Testis (tissue), 3 donors: Measurements from ENCODE around the gene GRHPR. TPM values are rescaled to one million over a fixed set of nuclear protein-coding genes. Genes with fewer than 3 reads are reported as not detected.
"Not testable (repeated sequence)": the region's sequence is repeated elsewhere in the genome, so short reads cannot be mapped to it uniquely, and the experiment has no call there.

Experiments
- DNase-seq: peaks from one replicate; pipeline ENCODE4 v3.0.0-alpha.2; 2019
- H3K27ac ChIP-seq, 2 donors: fragments of 200-600 bp; sonication (generic); one replicate each; pipeline ENCODE4 v1.5.1; 2019
- H3K27me3 ChIP-seq: fragments of 200-600 bp; sonication (generic); one replicate; pipeline ENCODE4 v1.5.1; 2019
- H3K36me3 ChIP-seq: fragments of 200-600 bp; sonication (generic); one replicate; pipeline ENCODE4 v1.5.1; 2017; ENCODE audit warnings: low read depth; ENCODE audit errors: missing control alignments
- H3K4me1 ChIP-seq: fragments of 200-600 bp; sonication (generic); one replicate; pipeline ENCODE4 v1.5.1; 2019
- H3K4me3 ChIP-seq, 2 donors: fragments of 200-600 bp; sonication (generic); one replicate each; pipeline ENCODE4 v1.5.1; 2017 to 2019
- H3K9me3 ChIP-seq: fragments of 200-600 bp; sonication (generic); one replicate; pipeline ENCODE4 v1.5.1; 2017
- POLR2A ChIP-seq: fragments of 450-650 bp; IDR thresholded peaks from one replicate; pipeline ENCODE4 v1.6.1; 2017; ENCODE audit warnings: antibody characterized with exemption, mild to moderate bottlenecking, moderate library complexity
- WGBS, 2 donors: methylation state at CpG; one replicate each; pipeline ENCODE4 v1.1.5; 2018; 5-methylcytosine and 5-hydroxymethylcytosine counted together
- intact Hi-C: fragments of 100-400 bp; cut with DNase I; formaldehyde crosslinking; loops from one replicate; pipeline ENCODE4 v1.15.1; 2023; ENCODE audit warnings: low total_unique reads
- polyA plus RNA-seq: library from polyadenylated mRNA; stranded (reverse); fragments of 350-450 nt; fragmentation: Illumina TruSeq; extraction: RNeasy Lipid Tissue Mini Kit (QIAGEN cat#74804); gene quantifications from one replicate; pipeline ENCODE4 v1.2.3, GENCODE V29; 2014; ENCODE audit warnings: low read depth, low replicate concordance; ENCODE audit not compliant: insufficient read depth
- total RNA-seq, 2 donors: library from RNA; depleted of rRNA; stranded (reverse); fragments of >200 nt; gene quantifications; one replicate each; pipeline ENCODE4 v1.2.3, GENCODE V29; 2016
- TF ChIP-seq, protein P1 (sequence below), 3 experiments: fragments of 450-650 bp in 2 of 3; fragments of 200-600 bp in 1 of 3; sonication (generic) in 1 of 3; IDR thresholded peaks; one replicate each; pipeline ENCODE4 v1.5.1; 2016 to 2019; ENCODE audit warnings: antibody characterized with exemption in 3 of 3, mild to moderate bottlenecking in 2 of 3, moderate library complexity in 1 of 3

GRHPR gene
- total and polyA plus RNA-seq, 3 donors from 2014 or later, result 130 to 262 (median 195) TPM

DNA sequence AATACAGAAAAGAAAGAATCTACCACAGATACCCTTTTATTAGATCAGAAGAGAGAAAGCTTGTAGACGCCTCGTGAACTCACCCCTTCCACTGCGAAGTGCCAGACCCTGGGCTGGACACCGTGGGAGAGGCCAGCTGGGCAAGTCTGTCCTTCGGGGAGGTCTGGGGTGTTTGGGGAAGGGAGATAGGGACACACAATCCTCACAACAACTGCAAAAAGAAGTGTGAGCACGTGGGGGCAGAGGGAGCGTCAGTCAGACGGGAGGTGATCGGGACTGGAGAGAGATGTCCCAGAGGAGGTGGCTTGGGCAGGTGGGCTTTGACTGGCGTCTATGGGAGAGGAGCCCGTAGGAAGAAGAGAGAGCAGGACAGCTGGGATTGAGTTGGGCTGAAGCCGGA is 27.3 kb upstream of the GRHPR start:
- TF ChIP-seq, protein P1, sequence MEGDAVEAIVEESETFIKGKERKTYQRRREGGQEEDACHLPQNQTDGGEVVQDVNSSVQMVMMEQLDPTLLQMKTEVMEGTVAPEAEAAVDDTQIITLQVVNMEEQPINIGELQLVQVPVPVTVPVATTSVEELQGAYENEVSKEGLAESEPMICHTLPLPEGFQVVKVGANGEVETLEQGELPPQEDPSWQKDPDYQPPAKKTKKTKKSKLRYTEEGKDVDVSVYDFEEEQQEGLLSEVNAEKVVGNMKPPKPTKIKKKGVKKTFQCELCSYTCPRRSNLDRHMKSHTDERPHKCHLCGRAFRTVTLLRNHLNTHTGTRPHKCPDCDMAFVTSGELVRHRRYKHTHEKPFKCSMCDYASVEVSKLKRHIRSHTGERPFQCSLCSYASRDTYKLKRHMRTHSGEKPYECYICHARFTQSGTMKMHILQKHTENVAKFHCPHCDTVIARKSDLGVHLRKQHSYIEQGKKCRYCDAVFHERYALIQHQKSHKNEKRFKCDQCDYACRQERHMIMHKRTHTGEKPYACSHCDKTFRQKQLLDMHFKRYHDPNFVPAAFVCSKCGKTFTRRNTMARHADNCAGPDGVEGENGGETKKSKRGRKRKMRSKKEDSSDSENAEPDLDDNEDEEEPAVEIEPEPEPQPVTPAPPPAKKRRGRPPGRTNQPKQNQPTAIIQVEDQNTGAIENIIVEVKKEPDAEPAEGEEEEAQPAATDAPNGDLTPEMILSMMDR (IDR thresholded peaks at IDR 0.05), result no peak
- no peak for TF ChIP-seq POLR2A
- 77 to 78% methylated on average over 12 of the region's 12 CpGs for WGBS, 2 donors
- Histone ChIP-seq H3K36me3 (no peaks in the 10 kb centered on the region), H3K9me3 (no peaks in the 10 kb centered on the region), H3K4me3 (no peak overlapping the region), H3K27ac (no peak overlapping the region), H3K4me1 (no peaks in the 10 kb centered on the region), H3K27me3 (no peaks in the 10 kb centered on the region)
- no peak for DNase-seq
- intact Hi-C loops, result no loop called here

DNA sequence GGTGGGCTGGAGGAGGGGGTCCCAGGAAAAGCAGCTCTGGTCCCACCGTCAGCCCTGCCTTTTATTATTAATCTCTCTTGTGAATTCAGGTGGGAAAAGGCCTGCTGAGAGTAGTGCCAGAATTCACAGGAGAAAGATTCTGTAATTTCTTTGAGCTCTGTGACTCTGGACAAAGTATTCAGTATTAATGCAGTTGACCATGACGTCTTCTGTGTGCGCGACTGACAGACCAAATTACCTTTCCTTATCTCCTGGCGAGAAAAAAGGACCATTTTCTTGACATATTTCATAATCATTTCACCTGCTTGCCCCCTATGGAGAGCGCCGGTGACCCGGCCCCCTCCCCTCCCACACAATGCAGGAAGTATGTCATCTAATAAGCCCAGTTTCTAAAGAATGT is 26.8 kb upstream of the GRHPR start:
- no peaks in the 10 kb centered on the region for H3K4me1 ChIP-seq
- no peak for DNase-seq
- no peaks in the 10 kb centered on the region for H3K9me3 ChIP-seq
- H3K27me3 ChIP-seq, result no peaks in the 10 kb centered on the region
- no peak overlapping the region for H3K4me3 ChIP-seq
- intact Hi-C loops, result no loop called here
- H3K27ac ChIP-seq, result no peak overlapping the region
- TF ChIP-seq POLR2A, result no peak
- TF ChIP-seq, protein P1 (IDR thresholded peaks at IDR 0.05), result no peak
- 84 to 94% methylated on average over 8 of the region's 8 CpGs for WGBS, 2 donors
- no peaks in the 10 kb centered on the region for H3K36me3 ChIP-seq

DNA sequence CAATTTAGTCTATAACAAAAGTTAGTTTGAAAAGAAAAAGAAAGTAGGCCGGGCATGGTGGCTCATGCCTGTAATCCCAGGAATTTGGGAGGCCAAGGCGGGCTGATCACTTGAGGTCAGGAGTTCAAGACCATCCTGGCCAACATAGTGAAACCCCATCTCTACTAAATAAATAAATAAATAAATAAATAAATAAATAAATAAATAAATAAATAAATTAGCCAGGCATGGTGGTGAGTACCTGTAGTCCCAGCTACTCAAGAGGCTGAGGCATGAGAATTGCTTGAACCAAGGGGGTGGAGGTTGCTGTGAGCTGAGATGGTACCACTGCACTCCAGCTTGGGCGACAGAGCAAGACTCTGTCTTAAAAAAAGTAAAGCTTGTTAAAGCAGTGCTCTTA is 24.5 kb upstream of the GRHPR start:
- H3K4me3 ChIP-seq, H3K27ac ChIP-seq, H3K36me3 ChIP-seq, H3K27me3 ChIP-seq, DNase-seq, intact Hi-C loops, H3K4me1 ChIP-seq, H3K9me3 ChIP-seq: not testable (repeated sequence)
- WGBS, 2 donors, result 95 to 97% methylated on average over 3 of the region's 3 CpGs

DNA sequence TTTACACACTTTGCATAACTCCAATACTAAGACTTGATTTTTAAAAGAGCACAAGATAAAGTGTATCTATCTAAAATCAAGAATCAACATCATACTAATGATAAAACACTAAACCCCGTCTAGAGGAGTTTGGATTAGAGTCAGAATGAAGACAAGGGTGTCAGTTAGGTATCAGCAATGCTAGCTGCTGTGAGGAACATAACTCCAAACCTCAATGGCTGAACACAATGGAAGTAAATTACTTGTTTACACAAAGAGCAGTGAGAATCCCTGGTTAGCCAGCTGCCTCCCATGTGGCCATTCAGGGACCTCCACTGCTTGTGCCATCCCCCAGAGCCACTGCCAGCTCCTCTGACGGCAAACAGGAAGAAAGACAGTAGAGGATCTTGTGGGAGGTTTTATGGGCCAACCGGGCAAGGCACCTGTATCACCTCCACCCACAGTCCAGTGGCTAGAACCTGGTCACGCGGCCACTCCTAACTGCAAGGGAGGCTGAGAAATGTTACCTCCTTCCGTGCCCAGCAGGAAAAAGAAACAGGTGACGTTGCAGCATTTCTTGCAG is 24.0 kb upstream of the GRHPR start:
- no peaks in the 10 kb centered on the region for H3K4me1 ChIP-seq
- intact Hi-C loops, result no loop called here
- no peak for DNase-seq
- no peaks in the 10 kb centered on the region for H3K27me3 ChIP-seq
- TF ChIP-seq, protein P1 (IDR thresholded peaks at IDR 0.05), result no peak
- no peak for TF ChIP-seq POLR2A
- H3K4me3 ChIP-seq, result no peak overlapping the region
- H3K36me3 ChIP-seq, result no peaks in the 10 kb centered on the region
- no peak overlapping the region for H3K27ac ChIP-seq
- no peaks in the 10 kb centered on the region for H3K9me3 ChIP-seq
- WGBS, 2 donors, result 83 to 88% methylated on average over 7 of the region's 7 CpGs

DNA sequence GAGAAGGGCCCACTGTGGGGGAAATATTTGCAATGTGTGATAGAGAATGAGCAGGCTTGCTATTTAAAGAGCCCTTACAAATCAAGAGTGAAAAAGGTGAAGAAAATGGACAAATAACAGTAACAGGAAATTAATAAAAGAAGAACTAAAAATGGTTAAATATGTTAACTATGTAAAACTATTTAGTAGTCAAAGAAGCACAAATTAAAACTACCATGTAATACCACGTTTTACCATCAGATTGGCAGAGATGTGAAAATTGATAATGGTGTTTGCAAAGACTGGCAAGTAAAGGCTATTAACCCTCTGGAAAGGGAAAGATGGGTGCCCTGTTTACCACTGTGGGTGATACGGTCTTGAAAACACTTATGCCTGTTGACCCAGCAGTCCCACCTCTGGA is 23.2 kb upstream of the GRHPR start:
- TF ChIP-seq, protein P1 (IDR thresholded peaks at IDR 0.05), result no peak
- no peak for TF ChIP-seq POLR2A
- Histone ChIP-seq H3K4me1 (no peaks in the 10 kb centered on the region), H3K36me3 (no peaks in the 10 kb centered on the region), H3K9me3 (no peaks in the 10 kb centered on the region), H3K27ac (no peak overlapping the region), H3K27me3 (no peaks in the 10 kb centered on the region), H3K4me3 (no peak overlapping the region)
- intact Hi-C loops, result no loop called here
- DNase-seq, result no peak
- 54 to 72% methylated on average over 2 of the region's 2 CpGs for WGBS, 2 donors
